GM19043 (cell line): ENCODE measurements around the gene ZSCAN12.

ENCODE experiments used
- ATAC-seq: cut with Tn5 transposase; IDR thresholded peaks from one replicate; pipeline ENCODE4 v1.9.1; 2021; ENCODE audit warnings: low read depth; ENCODE audit not compliant: unreplicated experiment

Gene ZSCAN12

GRCh38 chr6:28333599-28334018 lies 65.9 kb downstream of the ZSCAN12 start:
- no peak for ATAC-seq

GRCh38 chr6:28333047-28333446 lies 66.5 kb downstream of the ZSCAN12 start:
- no peak for ATAC-seq

- no peak for ATAC-seq
Measured at GRCh38 chr6:28330041-28330440, 69.5 kb downstream of the ZSCAN12 start.
